SK-N-SH (cell line): ENCODE data around the gene NAXE. TPM values are rescaled to one million over a fixed set of nuclear protein-coding genes. Genes with fewer than 3 reads are reported as not detected.
"Not testable (repeated sequence)": the region's sequence is repeated elsewhere in the genome, so short reads cannot be mapped to it uniquely, and the experiment has no call there.

Experiments used
- CTCF ChIA-PET: fragments of 300-600, 350-600 bp; formaldehyde crosslinking; extraction: SDS; loops from one replicate; lab custom pipeline; 2021; lab: Yijun Ruan, JAX
- POLR2A ChIA-PET: fragments of 350-600 bp; sonication (Branson Sonifier 250); formaldehyde crosslinking; extraction: SDS; loops from one replicate; lab custom pipeline; 2020; ENCODE audit warnings: antibody characterized with exemption, inconsistent platforms; lab: Yijun Ruan, JAX
- DNase-seq: peaks from one replicate; pipeline ENCODE4 v3.0.0; 2012
- H2AFZ ChIP-seq: fragments of 200-600 bp; sonication (generic); 2 replicates; pipeline ENCODE4 v1.8.1; 2016; ENCODE audit warnings: antibody characterized with exemption, mild to moderate bottlenecking, low read depth
- H3F3A ChIP-seq: fragments of 200-600 bp; sonication (generic); replicated peaks from 2 replicates; pipeline ENCODE3; 2016; ENCODE audit warnings: antibody characterized with exemption, mild to moderate bottlenecking; ENCODE audit not compliant: insufficient read depth
- H3K27ac ChIP-seq, 2 experiments: fragments of 200-500 bp in 1 of 2; fragments of 200-600 bp in 1 of 2; sonication (Bioruptor generic) in 1 of 2; sonication (generic), shearing (Covaris generic) in 1 of 2; 2 replicates each; pipeline versions ENCODE4 v1.5.1 to v1.6.1; 2014 to 2016; ENCODE audit warnings: low read depth in 2 of 2, inconsistent platforms in 1 of 2, low read length in 1 of 2, mild to moderate bottlenecking in 1 of 2, mixed read lengths in 1 of 2
- H3K27me3 ChIP-seq: fragments of 200-600 bp; sonication (generic), shearing (Covaris generic); 2 replicates; pipeline ENCODE4 v1.6.1; 2016; ENCODE audit warnings: mixed run types; ENCODE audit not compliant: insufficient read depth
- H3K36me3 ChIP-seq, 2 experiments: fragments of 200-500 bp in 1 of 2; fragments of 200-600 bp in 1 of 2; sonication (Bioruptor generic) in 1 of 2; sonication (generic) in 1 of 2; replicated peaks in 1 of 2; 2 replicates each; pipeline versions ENCODE3 to v1.5.1; 2014 to 2016; ENCODE audit warnings: low read length in 1 of 2, mild to moderate bottlenecking in 1 of 2; ENCODE audit not compliant: insufficient read depth in 2 of 2, control insufficient read depth in 1 of 2
- H3K4me1 ChIP-seq, 2 experiments: fragments of 200-500 bp in 1 of 2; fragments of 200-600 bp in 1 of 2; sonication (Bioruptor generic) in 1 of 2; sonication (generic), shearing (Covaris generic) in 1 of 2; 2 replicates each; pipeline versions ENCODE4 v1.5.1 to v1.6.1; 2014 to 2016; ENCODE audit warnings: low read depth in 1 of 2, low read length in 1 of 2, mixed run types in 1 of 2; ENCODE audit not compliant: insufficient read depth in 2 of 2, control insufficient read depth in 1 of 2
- H3K4me2 ChIP-seq: fragments of 200-600 bp; sonication (generic), shearing (Covaris generic); 2 replicates; pipeline ENCODE4 v1.6.1; 2017; ENCODE audit warnings: mixed run types
- H3K4me3 ChIP-seq, 2 experiments: fragments of 200-500 bp in 1 of 2; fragments of 200-600 bp in 1 of 2; sonication (Bioruptor generic) in 1 of 2; sonication (generic), shearing (Covaris generic) in 1 of 2; 2 replicates each; pipeline versions ENCODE4 v1.5.1 to v1.8.1; 2014 to 2016; ENCODE audit warnings: low read depth in 2 of 2, inconsistent platforms in 1 of 2, low read length in 1 of 2, mild to moderate bottlenecking in 1 of 2, mixed read lengths in 1 of 2, moderate library complexity in 1 of 2
- H3K79me2 ChIP-seq: fragments of 200-600 bp; sonication (generic); 2 replicates; pipeline ENCODE4 v1.8.1; 2017; ENCODE audit warnings: mild to moderate bottlenecking; ENCODE audit not compliant: insufficient read depth
- H3K9ac ChIP-seq: fragments of 200-600 bp; sonication (generic); 2 replicates; pipeline ENCODE4 v1.6.1; 2017; ENCODE audit warnings: mixed run types
- H3K9me2 ChIP-seq: fragments of 200-600 bp; sonication (generic); 2 replicates; pipeline ENCODE4 v1.6.1; 2017; ENCODE audit warnings: mixed run types
- H3K9me3 ChIP-seq: fragments of 200-600 bp; sonication (generic); 2 replicates; pipeline ENCODE4 v1.6.1; 2017; ENCODE audit warnings: mixed run types, mild to moderate bottlenecking, moderate library complexity
- H4K20me1 ChIP-seq: fragments of 200-600 bp; sonication (generic); 2 replicates; pipeline ENCODE4 v1.6.1; 2017; ENCODE audit warnings: mild to moderate bottlenecking, mixed run types; ENCODE audit not compliant: insufficient read depth
- EP300 ChIP-seq, 2 experiments: IDR thresholded peaks; 2 replicates each; pipeline versions ENCODE4 v1.4.0 to v1.6.1; 2012; ENCODE audit warnings: borderline replicate concordance in 1 of 2, low read depth in 1 of 2, low read length in 1 of 2
- EZH2phosphoT487 ChIP-seq: fragments of 200-600 bp; sonication (generic); IDR thresholded peaks from 2 replicates; pipeline ENCODE4 v1.6.1; 2017; ENCODE audit warnings: low read depth, mixed run types, mild to moderate bottlenecking, antibody characterized with exemption, moderate library complexity, borderline replicate concordance
- FOXJ3 ChIP-seq: sonication (generic); formaldehyde crosslinking; IDR thresholded peaks from 2 replicates; pipeline ENCODE4 v1.5.1; 2020; ENCODE audit warnings: mild to moderate bottlenecking, missing genetic modification reagents
- FOXM1 ChIP-seq: IDR thresholded peaks from 2 replicates; pipeline ENCODE4 v1.4.0; 2012; ENCODE audit warnings: low read depth, mild to moderate bottlenecking
- MXI1 ChIP-seq: IDR thresholded peaks from 2 replicates; pipeline ENCODE4 v1.6.1; 2012; ENCODE audit warnings: mild to moderate bottlenecking, low read depth, low read length, improper control_type of control experiment
- NRF1 ChIP-seq: IDR thresholded peaks from 2 replicates; pipeline ENCODE4 v1.6.1; 2012; ENCODE audit warnings: low read depth, mild to moderate bottlenecking, low read length
- POLR2AphosphoS5 ChIP-seq: IDR thresholded peaks from 2 replicates; pipeline ENCODE4 v1.6.1; 2012; ENCODE audit warnings: low read depth, low read length
- RCOR1 ChIP-seq: fragments of 150-350 bp; IDR thresholded peaks from 2 replicates; pipeline ENCODE4 v1.6.1; 2017; ENCODE audit warnings: antibody characterized with exemption, low read length
- RFX5 ChIP-seq: IDR thresholded peaks from 2 replicates; pipeline ENCODE4 v1.6.1; 2012; ENCODE audit warnings: mild to moderate bottlenecking, improper control_type of control experiment, low read length
- SMC3 ChIP-seq: IDR thresholded peaks from 2 replicates; pipeline ENCODE4 v1.6.1; 2012; ENCODE audit warnings: low read depth, low read length, improper control_type of control experiment
- TCF12 ChIP-seq: IDR thresholded peaks from 2 replicates; pipeline ENCODE4 v1.4.0; 2012
- TEAD4 ChIP-seq: IDR thresholded peaks from 2 replicates; pipeline ENCODE4 v1.4.0; 2012; ENCODE audit warnings: mild to moderate bottlenecking, borderline replicate concordance; ENCODE audit not compliant: insufficient read depth
- USF2 ChIP-seq: fragments of 150-350 bp; IDR thresholded peaks from 2 replicates; pipeline ENCODE4 v1.6.1; 2017; ENCODE audit warnings: antibody characterized with exemption, low read length, low read depth, borderline replicate concordance
- WGBS: methylation state at CpG from one replicate; pipeline ENCODE4 v1.1.6; 2017; ENCODE audit warnings: low lambda C conversion rate; 5-methylcytosine and 5-hydroxymethylcytosine counted together
- polyA plus RNA-seq, 3 experiments: library from polyadenylated mRNA; depleted of rRNA; stranded (reverse); fragments of >200 nt; gene quantifications; 2 replicates each; pipeline ENCODE4 v1.2.3, GENCODE V29; 2012
- TF ChIP-seq, protein P1 (sequence below): IDR thresholded peaks from 2 replicates; pipeline ENCODE4 v1.4.0; 2012; ENCODE audit warnings: low read depth, borderline replicate concordance

NAXE gene
- polyA plus RNA-seq, 1 of the 3 experiments (the other 2 are of a cell fraction) = 98.4 TPM

- TF ChIP-seq MXI1 (no peak), NRF1 (no peak)
Observed at GRCh38 chr1:156551869-156552268, 39.7 kb upstream of the NAXE start (continued).

- no peak overlapping the region for H3K9ac ChIP-seq
- H3K9me2 ChIP-seq = no peaks in the 10 kb centered on the region
- H3K4me2 ChIP-seq = no peak overlapping the region
- H3K27ac ChIP-seq = no peak overlapping the region
- no peaks in the 10 kb centered on the region for H3K4me1 ChIP-seq
- no peaks in the 10 kb centered on the region for H3K9me3 ChIP-seq
- peaks cover 11 to 31% of the 10 kb centered on the region in 2 experiments for H3K36me3 ChIP-seq
- H4K20me1 ChIP-seq = no peaks in the 10 kb centered on the region
- no peaks in the 10 kb centered on the region for H3K27me3 ChIP-seq
- POLR2A ChIA-PET = no interaction called here
- H2AFZ ChIP-seq = no peak overlapping the region
- H3K4me3 ChIP-seq = no peak overlapping the region
- 80% methylated on average over 5 of the region's 5 CpGs for WGBS
- no peaks in the 10 kb centered on the region for H3F3A ChIP-seq
- TF ChIP-seq FOXM1 = no peak
- TF ChIP-seq NRF1 = no peak
- no peak for TF ChIP-seq TCF12
- TF ChIP-seq, all 33 proteins: peak for 0
- H3K79me2 ChIP-seq = no peaks in the 10 kb centered on the region
- no peak for DNase-seq
- CTCF ChIA-PET = interaction anchor here (0.8 to 2.0 kb wide), 3 partner anchors 17 to 72 kb away, joined by 3 to 5 read pairs (median 5); partner anchors contain the start of gene MEF2D
Observed at GRCh38 chr1:156552518-156552917, 39.1 kb upstream of the NAXE start.

DNA sequence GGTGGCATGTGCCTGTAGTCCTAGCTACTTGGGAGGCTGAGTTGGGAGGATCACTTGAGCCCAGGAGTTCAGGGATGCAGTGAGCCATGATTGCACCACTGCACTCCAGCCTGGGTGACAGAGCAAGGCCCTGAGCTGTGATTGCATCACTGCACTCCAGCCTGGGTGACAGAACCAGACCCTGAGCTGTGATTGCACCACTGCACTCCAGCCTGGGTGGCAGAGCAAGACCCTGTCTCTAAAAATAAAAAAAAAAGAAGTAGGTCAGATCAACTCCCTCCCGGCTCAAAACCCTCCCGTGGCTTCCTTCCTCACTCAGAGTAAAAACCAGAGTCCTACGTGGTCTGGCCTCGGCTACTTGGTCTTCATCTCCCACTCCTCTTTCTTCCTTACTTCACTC lies 38.6 kb upstream of the NAXE start:
- H3K9me2 ChIP-seq, H3K4me3 ChIP-seq, H3F3A ChIP-seq, H3K79me2 ChIP-seq, H2AFZ ChIP-seq, DNase-seq, H3K27ac ChIP-seq, H3K9ac ChIP-seq, H3K9me3 ChIP-seq, POLR2A ChIA-PET, H4K20me1 ChIP-seq, H3K4me1 ChIP-seq, H3K27me3 ChIP-seq, H3K4me2 ChIP-seq: not testable (repeated sequence)
- CTCF ChIA-PET = interaction anchor here (0.8 to 1.2 kb wide), 2 partner anchors 17 to 72 kb away, joined by 3 to 5 read pairs; no protein-coding TSS in a partner anchor
- WGBS = 96% methylated on average over 4 of the region's 4 CpGs
- H3K36me3 ChIP-seq = peaks cover 11 to 30% of the 10 kb centered on the region in 2 experiments

DNA sequence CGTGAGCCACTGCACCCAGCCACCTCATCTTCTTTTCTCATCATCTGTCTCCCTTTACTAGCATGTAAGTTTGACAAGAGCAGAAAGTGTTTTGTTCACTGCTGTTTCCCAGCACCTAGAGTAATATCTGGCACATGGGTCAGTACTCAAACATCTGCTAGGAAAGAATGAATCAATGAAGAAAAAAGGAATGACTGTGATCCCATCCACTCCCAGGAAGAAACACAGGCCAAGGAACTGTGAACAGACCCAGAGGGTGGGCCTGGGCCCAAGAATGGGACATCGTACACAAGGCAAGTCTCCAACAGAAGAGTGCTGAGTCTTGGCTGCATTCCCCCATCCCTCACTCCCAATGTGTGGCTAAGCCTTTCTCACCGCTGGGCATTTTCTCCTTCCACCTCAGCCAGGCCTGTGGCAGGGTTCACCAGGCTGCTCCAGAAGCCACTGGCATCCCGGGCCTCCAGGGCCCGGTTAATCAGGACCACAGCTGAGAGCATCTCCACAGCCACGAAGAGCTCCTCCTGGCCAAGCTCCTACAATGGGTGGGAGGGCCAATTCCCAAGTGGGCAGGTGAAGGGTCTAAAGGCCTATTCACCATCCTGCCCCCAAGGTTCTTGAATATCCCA lies 37.6 kb upstream of the NAXE start:
- Histone ChIP-seq H4K20me1 (no peaks in the 10 kb centered on the region), H3K9me3 (no peaks in the 10 kb centered on the region), H3F3A (no peaks in the 10 kb centered on the region)
- CTCF ChIA-PET = interaction anchor here (1.2 to 1.4 kb wide), 2 partner anchors 18 to 74 kb away, joined by 3 read pairs; no protein-coding TSS in a partner anchor
- TF ChIP-seq RCOR1 = no peak
- no peak for TF ChIP-seq FOXJ3
- no peak for TF ChIP-seq NRF1
- TF ChIP-seq EZH2phosphoT487 = no peak
- no peak for TF ChIP-seq RFX5
- TF ChIP-seq EP300 (IDR thresholded peaks at IDR 0.05; ENCODE audit: borderline replicate concordance in 1 of 2, low read depth in 1 of 2, low read length in 1 of 2) = no peak
- no peak for TF ChIP-seq POLR2AphosphoS5
- TF ChIP-seq, protein P1, sequence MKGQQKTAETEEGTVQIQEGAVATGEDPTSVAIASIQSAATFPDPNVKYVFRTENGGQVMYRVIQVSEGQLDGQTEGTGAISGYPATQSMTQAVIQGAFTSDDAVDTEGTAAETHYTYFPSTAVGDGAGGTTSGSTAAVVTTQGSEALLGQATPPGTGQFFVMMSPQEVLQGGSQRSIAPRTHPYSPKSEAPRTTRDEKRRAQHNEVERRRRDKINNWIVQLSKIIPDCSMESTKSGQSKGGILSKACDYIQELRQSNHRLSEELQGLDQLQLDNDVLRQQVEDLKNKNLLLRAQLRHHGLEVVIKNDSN = no peak
- no peak for TF ChIP-seq SMC3
- no peak for TF ChIP-seq USF2
- TF ChIP-seq TEAD4 = no peak
- TF ChIP-seq, all 33 proteins: peak for 0
- no peak overlapping the region for H2AFZ ChIP-seq
- H3K4me3 ChIP-seq = no peak overlapping the region
- POLR2A ChIA-PET = no interaction called here
- H3K27ac ChIP-seq = no peak overlapping the region
- peaks cover 11 to 23% of the 10 kb centered on the region in 2 experiments for H3K36me3 ChIP-seq
- H3K9me2 ChIP-seq = no peaks in the 10 kb centered on the region
- no peaks in the 10 kb centered on the region for H3K4me1 ChIP-seq
- 99% methylated on average over 5 of the region's 6 CpGs for WGBS
- DNase-seq = no peak
- H3K27me3 ChIP-seq = no peaks in the 10 kb centered on the region
- no peaks in the 10 kb centered on the region for H3K79me2 ChIP-seq
- no peak overlapping the region for H3K4me2 ChIP-seq
- no peak overlapping the region for H3K9ac ChIP-seq
